NCI-H2171 (cell line): ENCODE results near the gene BCL7A.
"Not testable (repeated sequence)": the region's sequence is repeated elsewhere in the genome, so short reads cannot be mapped to it uniquely, and the experiment has no call there.

Experiments used
- DNase-seq: peaks from one replicate; lab custom pipeline; 2025; lab: John Stamatoyannopoulos, UW

The BCL7A gene

DNA sequence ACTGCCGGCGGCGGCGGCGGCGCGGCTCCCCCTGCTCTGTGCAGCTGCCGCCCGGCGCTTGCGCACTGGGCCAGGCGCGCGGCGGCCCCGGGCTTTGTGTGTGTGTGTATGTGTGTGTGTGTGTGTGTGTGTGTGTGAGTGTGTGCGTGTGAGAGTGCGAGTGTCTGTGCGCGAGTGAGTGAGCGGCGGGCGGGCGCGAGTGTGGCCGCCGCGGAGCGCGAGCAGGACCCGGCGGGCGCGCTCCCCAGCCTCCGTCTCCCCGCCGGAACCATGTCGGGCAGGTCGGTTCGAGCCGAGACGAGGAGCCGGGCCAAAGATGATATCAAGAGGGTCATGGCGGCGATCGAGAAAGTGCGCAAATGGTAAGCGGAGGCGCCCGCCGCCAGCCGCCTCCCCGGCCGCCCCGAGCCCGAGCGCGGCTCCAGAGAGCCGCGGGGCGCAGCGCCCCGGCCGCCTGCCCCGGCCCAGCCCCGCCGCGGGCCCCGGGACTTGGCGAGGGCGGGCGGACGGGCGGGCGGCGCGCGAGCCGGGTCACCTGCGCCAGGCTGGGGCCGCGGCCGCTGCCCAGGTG lies at the start of gene BCL7A:
Gene BCL7A (plus strand): TSS at position 63 of the 571 bp plus-strand sequence. CDS start 208 bp downstream, at position 271.
- DNase-seq: peak; percentile 61

DNA sequence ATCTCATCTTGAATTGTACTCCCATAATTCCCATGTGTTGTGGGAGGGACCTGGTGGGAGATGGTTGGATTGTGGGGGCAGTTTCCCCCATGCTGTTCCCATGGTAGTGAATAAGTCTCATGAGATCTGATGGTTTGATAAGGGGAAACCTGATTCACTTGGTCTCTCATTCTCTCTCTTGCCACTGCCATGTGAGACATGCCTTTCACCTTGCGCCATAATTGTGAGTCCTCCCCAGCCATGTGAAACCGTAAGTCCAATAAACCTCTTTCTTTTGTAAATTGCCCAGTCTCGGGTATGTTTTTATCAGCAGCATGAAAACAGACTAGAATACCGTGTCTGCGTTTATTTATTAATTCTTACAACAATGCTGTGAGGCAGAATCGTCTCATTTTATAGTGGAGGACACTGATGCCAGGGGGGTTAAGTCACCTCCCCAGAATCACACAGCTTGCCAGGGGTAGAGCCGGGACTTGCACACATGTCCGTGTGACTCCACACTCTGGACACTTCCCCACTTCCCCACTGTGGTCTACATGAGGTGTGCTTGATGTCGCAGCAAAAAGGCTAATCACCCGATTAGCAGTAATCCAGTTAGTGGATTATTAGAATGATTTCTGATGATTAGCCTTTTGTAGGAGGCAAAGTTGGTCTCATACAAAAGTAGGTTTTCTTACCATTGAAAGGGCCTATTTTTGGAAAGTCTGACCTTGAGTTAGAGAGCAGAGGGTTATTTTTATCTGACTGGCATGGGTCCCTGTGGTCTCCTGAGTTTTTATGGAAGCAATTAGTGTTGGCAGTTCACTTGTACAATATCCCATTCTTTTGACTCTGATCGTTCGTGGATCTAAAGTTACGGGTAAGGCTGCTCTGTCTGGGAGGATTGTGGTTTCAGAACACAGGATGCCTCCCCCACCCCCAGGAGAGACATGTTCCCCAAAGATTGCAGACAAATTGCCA lies 47.4 kb upstream of the BCL7A start:
- DNase-seq: no peak

DNA sequence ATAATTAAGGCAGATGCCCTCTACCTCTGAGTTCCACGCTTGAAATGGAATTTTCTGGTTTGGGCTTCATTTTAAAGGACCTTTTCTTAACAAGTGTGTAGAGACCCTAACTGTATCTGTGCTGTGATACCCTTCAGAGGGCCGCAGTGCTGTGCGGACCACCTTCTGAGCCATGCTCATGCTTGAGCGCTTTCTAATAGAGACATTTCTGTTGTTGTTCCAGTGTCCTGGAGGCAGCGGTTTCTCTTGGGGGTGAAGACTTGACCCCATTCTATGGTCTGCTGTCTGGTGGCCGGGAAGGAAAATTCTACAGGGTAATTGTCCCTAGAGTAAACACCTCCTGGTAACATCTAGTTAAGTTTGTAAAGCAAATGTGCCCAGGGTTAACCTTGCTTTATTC lies 46.7 kb upstream of the BCL7A start:
- no peak for DNase-seq

DNA sequence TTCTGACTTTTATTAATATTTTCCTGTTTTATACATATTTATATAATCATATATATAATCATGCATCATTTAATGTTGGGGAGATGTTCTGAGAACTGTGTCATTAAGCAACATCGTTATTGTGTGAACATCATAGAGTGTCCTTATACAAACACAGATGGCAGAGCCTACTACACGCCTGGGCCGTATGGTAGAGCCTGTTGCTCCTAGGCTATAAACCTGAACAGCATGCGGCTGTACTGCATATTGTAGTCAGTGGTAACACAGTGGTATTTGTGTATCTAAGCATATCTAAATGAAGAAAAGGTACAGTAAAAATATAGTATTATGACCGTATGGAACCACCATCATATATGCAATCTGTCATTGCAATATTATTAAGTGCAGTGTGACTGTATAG lies 44.7 kb upstream of the BCL7A start:
- DNase-seq: no peak

DNA sequence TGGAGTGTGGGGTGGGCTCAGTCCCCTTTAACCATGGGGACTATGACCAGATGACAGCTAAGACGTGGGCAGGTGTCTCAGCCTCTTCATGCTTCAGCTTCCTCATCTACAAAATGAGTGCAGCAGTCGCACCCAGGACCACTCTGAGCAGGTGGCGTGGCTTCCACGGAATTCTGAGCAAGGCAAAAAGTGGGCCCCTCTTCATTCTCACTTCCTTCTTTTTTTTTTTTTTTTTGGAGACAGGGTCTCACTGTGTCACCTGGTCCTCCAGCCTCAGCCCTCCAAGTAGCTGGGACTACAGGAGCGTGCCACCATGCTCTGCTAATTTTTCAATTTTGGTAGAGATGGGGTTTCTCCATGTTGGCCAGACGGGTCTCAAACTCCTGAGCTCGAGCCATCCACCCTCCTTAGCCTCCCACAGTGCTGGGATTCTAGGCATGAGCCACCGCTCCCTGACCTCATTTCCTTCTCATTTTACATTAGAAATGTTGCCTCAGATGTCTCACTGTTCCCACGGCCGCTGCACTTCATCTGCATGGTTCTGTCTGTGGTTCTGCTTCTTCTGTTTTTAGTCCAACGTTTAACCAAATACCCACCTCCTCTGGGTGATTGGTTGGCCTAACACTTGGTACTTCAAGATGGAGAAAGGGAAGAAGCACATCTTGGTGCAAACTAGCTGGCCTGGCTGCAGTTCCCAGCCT lies 41.3 kb upstream of the BCL7A start:
- DNase-seq: no peak

DNA sequence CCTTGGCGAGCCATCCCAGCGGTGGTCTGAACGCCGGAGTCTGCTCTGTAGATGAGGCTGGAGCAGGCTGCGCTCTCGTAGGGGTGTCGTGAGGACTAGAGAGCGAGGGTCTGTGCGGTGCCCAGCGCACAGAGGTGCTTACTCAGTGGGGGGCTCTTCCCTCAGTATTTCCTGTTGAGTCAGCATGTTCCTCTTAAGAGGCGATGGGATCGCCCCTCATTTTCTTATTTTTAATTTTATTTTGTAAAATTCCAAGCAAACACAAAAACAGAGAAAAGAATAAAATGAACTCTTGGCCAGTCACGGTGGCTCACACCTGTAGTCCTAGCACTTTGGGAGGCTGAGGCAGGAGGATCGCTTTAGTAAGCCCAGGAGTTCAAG lies 40.8 kb upstream of the BCL7A start:
- DNase-seq: no peak

GRCh38 chr12:121981456-121981855 lies 40.2 kb upstream of the BCL7A start:
- DNase-seq: no peak

- no peak for DNase-seq
Observed at GRCh38 chr12:121982950-121983349, 38.7 kb upstream of the BCL7A start.

DNA sequence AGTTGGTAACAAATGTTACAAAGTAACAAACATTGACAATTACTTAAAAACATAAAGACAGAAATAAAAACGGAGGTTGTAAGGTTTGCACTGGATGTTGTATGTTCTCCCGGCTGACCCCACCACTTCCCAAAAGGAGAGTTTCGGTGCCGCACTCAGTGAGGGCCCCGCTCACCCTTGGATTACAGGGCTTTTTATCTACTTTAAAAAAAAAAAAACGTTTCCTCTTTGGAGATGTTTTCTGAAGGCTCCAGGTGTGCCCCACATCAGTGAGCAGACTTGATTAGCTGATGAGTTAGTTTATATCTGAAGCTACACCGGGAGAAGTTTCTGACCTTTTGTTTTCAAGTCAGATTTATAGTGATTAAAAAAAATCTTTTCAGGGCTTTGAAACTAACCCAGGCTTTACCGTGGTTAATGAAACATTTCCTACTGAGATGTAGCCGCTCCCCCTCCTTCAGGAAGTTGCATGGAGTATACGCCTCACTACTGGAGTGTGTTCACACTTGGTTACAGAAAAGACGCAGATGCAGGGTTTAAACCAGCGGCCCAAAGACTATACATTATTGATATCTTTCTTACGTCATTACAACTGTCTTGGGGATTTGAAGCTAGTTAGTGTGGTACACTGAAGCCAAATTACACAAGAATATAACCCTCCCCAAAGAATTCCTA lies 38.0 kb upstream of the BCL7A start:
- DNase-seq: no peak

DNA sequence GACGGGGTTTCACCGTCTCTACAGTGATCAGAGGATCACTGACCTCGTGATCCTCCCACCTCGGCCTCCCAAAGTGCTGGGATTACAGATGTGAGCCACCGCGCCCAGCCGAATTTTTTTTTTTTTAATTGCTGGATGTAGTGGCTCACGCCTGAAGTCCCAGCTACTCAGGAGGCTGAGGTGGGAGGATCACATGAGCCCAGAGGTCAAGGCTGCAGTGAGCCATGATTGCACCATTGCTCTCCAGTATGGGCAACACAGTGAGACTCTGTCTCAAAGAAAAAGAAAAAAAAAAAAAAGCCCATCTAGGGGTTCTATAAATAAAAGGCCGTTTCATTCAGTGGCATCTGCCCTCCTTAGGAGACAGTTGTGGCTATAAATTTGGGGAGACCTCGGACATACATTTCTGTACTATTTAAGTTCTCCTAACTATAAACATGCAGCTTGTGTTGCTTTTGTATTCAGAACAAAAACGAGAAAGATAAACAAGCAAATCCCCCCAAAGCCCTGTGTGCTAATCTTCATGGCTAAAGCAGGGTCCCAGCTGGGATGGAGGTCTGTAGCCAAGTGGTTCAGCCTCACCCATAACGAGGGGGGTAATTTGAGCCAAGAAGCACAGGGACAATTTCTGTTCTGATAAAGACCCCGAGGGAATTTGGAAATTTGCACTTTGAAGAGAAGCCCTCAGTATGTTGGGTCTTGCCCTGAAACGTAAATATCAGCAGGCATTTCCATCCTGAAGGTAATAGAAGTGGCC lies 35.0 kb upstream of the BCL7A start:
- DNase-seq: no peak

DNA sequence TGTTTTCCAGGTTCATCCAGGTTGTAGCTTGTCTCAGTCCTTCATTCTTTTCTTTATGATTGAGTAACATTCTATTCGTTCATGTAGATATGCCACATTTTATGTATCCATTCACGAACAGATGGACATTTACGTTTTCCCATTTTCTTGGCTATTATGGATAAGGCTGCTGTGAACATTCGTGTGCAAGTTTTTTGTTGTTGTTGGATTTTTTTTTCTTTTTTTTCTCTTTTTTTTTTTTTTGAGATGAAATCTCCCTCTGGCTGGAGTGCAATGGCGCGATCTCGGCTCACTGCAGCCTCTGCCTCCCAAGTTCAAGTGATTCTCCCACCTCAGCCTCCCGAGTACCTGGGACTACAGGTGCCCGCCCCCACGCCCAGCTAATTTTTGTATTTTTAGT lies 33.2 kb upstream of the BCL7A start:
- not testable (repeated sequence) for DNase-seq

GRCh38 chr12:121989276-121990113 lies 32.2 kb upstream of the BCL7A start:
- DNase-seq: no peak

DNA sequence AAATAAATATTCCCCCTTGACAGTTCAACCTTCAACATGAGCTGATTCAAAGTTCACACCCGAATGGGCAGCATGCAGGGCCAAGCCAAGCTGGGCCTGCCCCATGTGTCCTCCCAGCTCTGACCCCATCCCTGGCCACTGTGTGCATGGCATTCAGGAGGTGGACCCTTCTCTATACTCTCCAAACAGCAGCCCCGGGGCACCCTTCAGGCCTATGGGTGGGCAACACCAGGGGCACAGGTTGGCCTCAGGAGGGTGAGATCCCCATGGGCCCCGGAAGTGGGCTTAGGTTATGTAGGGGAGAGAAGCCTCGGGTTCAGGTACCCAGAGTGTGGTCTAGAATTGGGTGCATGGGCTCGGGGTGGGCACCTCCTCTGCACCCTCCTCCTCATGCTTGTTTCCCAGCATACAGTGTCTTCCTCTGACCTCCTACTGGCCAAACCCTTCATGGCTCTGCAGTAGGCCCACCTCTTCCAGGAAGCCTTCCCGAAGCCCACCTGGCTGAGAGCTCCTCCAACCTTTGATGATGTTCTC lies 31.5 kb upstream of the BCL7A start:
- no peak for DNase-seq

DNA sequence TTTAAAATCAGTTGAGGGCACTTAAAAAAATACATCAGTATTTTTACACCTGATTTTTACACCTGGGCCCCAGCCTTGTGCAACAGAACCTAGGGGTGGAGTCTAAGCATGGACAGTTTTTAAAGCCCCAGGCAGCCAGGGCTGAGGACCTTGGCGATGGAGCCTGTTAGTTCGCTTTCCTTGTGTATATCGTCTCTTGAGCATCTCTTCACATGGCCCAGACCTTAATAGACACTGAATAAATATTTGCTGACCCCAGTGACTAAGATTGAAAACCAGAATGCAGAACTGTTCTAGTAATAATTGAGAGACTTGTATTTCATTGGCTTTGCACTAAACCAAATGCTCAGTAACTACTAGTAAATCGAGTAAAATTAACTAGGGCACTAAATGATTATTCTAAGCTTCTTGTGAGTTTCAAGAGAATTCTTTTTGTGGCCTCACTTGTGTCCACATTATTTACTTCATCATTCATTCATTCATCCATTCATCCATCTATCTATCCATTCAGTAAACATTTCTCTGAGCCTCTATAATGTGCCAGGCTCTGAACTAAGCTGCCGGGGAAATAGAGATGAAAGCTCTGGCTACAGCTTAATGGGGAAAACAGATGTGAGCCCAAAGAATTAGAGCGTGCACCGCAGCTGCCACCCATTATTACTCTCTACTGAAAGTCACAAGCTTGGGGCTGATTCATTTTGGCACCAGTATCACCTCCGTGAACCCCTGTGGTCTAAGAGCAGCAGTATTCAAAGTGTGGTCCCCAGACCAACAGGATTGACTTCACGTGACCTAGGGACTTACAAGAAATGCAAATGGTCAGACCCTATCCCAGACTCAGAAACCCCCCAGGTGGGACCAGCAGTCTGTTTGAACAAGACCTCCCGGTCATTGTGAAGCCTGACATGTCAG lies 30.7 kb upstream of the BCL7A start:
- DNase-seq: no peak

- no peak for DNase-seq
Observed at GRCh38 chr12:121992059-121992879, 29.4 kb upstream of the BCL7A start.

DNA sequence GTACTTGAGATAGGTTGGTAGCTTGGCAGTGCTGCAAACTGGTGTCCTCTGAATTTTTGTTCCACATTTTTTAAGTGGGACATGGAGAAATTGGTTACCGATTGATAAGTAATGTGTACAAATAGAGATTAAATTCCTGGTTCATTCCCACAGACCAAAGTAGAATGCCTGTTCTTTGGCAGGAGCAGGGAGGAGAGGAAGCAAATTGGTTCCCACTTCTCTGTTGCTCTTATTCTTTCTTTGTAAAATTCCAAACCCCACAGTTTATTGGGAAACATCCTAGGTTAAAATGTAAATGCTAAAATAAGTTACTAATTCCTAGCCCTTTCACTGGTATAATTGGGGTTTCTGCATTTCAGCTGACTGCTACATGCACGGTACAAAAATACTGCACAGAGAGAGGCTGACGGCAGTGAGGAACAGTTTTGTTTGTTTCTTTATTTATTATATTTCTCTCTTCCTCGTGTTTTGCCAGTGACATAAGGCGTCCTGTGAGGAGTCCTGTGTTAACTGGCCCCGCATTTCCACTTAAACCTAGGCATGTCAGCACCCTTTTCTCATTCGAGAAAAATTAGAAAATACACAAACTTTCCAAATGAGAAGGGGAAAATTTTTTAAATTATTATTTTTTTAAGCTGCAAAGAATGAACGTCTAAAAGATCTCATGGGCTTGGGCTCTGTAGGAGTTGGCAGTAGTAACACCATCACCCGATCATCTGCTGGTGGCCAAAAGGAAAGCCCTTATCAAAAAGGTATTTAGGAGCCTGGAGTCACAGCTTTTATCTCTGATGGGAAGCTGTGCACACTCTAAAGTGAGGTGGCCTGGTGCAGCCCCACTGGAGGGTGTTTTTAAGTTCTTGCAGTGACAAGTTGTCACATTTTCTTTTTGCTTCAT lies 25.4 kb upstream of the BCL7A start:
- no peak for DNase-seq

GRCh38 chr12:121996945-121997612 lies 24.6 kb upstream of the BCL7A start:
- no peak for DNase-seq
